HepG2 (cell line): ENCODE results near the gene OR2AT4. TPM values are rescaled to one million over a fixed set of nuclear protein-coding genes. Genes with fewer than 3 reads are reported as not detected.

Experiments used
- AGO2 ChIP-seq: fragments of 200-400 bp; formaldehyde crosslinking; optimal IDR thresholded peaks from 2 replicates; pipeline ENCODE3; 2017; ENCODE audit warnings: mild to moderate bottlenecking, low read depth, low read length, moderate library complexity
- BCL6 ChIP-seq: IDR thresholded peaks from 2 replicates; pipeline ENCODE4 v1.6.1; 2016; ENCODE audit warnings: missing genetic modification reagents, missing compliant biosample characterization
- BORCS8-MEF2B ChIP-seq: sonication (generic); formaldehyde crosslinking; IDR thresholded peaks from 2 replicates; pipeline ENCODE4 v1.8.0; 2022; ENCODE audit warnings: mild to moderate bottlenecking, missing genetic modification reagents
- CEBPB ChIP-seq: IDR thresholded peaks from 2 replicates; pipeline ENCODE4 v1.6.1; 2011; ENCODE audit warnings: low read depth, low read length, improper control_type of control experiment, borderline replicate concordance
- GABPA ChIP-seq, 2 experiments: IDR thresholded peaks; 2 replicates each; pipeline ENCODE4 v1.6.1; 2011 to 2016; ENCODE audit warnings: low read depth in 2 of 2, low read length in 1 of 2, missing biosample characterization in 1 of 2, missing genetic modification characterization in 1 of 2
- GFI1 ChIP-seq: sonication (generic); formaldehyde crosslinking; IDR thresholded peaks from 2 replicates; pipeline ENCODE4 v1.5.0; 2020; ENCODE audit warnings: missing genetic modification reagents, mild to moderate bottlenecking, borderline replicate concordance
- ISL2 ChIP-seq: sonication (generic); formaldehyde crosslinking; IDR thresholded peaks from 2 replicates; pipeline ENCODE4 v1.5.0; 2020; ENCODE audit warnings: missing genetic modification reagents
- MAZ ChIP-seq, 2 experiments: sonication (generic) in 1 of 2; formaldehyde crosslinking in 1 of 2; IDR thresholded peaks; 2 replicates each; pipeline versions ENCODE4 v1.5.0 to v1.6.1; 2012 to 2020; ENCODE audit warnings: low read depth in 2 of 2, mild to moderate bottlenecking in 2 of 2, borderline replicate concordance in 1 of 2, improper control_type of control experiment in 1 of 2, low read length in 1 of 2, missing genetic modification reagents in 1 of 2, moderate library complexity in 1 of 2
- NR2F1 ChIP-seq, 2 experiments: fragments of 450-650 bp in 1 of 2; formaldehyde crosslinking in 1 of 2; IDR thresholded peaks; 2 replicates each; pipeline versions ENCODE4 v1.5.0 to v1.6.1; 2016 to 2020; ENCODE audit warnings: mild to moderate bottlenecking in 1 of 2, missing compliant biosample characterization in 1 of 2, missing genetic modification reagents in 1 of 2, moderate library complexity in 1 of 2
- RBM39 ChIP-seq: fragments of 200-400 bp; formaldehyde crosslinking; IDR thresholded peaks from one replicate; pipeline ENCODE4 v1.6.1; 2018; ENCODE audit warnings: antibody characterized with exemption, mild to moderate bottlenecking, low read depth, low read length; ENCODE audit not compliant: poor library complexity, severe bottlenecking
- XRCC5 ChIP-seq: fragments of 200-400 bp; formaldehyde crosslinking; optimal IDR thresholded peaks from 2 replicates; pipeline ENCODE3; 2017; ENCODE audit warnings: mild to moderate bottlenecking, low read length
- ZBTB1 ChIP-seq: sonication (generic); formaldehyde crosslinking; IDR thresholded peaks from 2 replicates; pipeline ENCODE4 v1.4.0; 2020; ENCODE audit warnings: missing genetic modification reagents, borderline replicate concordance
- ZBTB21 ChIP-seq: sonication (generic); formaldehyde crosslinking; IDR thresholded peaks from 2 replicates; pipeline ENCODE4 v1.4.0; 2020; ENCODE audit warnings: missing genetic modification reagents
- ZNF263 ChIP-seq: sonication (generic); formaldehyde crosslinking; IDR thresholded peaks from 2 replicates; pipeline ENCODE4 v1.4.0; 2020; ENCODE audit warnings: missing genetic modification reagents
- ZNF326 ChIP-seq: sonication (generic); formaldehyde crosslinking; IDR thresholded peaks from 2 replicates; pipeline ENCODE4 v1.4.0; 2020; ENCODE audit warnings: missing genetic modification reagents, borderline replicate concordance
- ZNF333 ChIP-seq: sonication (generic); formaldehyde crosslinking; IDR thresholded peaks from 2 replicates; pipeline ENCODE4 v1.4.0; 2020; ENCODE audit warnings: mild to moderate bottlenecking, missing genetic modification reagents, borderline replicate concordance
- ZNF430 ChIP-seq: sonication (generic); formaldehyde crosslinking; IDR thresholded peaks from 2 replicates; pipeline ENCODE4 v1.9.0; 2021; ENCODE audit warnings: mild to moderate bottlenecking, missing genetic modification reagents
- ZNF446 ChIP-seq: sonication (generic); formaldehyde crosslinking; IDR thresholded peaks from 2 replicates; pipeline ENCODE4 v1.5.0; 2020; ENCODE audit warnings: mild to moderate bottlenecking, missing genetic modification reagents
- polyA plus RNA-seq, 8 experiments: library from polyadenylated mRNA; depleted of rRNA in 3 of 8; stranded (reverse) in 7 of 8; unstranded in 1 of 8; fragments of >200 nt; fragmentation: Illumina TruSeq in 4 of 8; extraction: Trizol in 4 of 8; gene quantifications; 2 replicates each; pipeline versions ENCODE4 v1.2.1 to v1.2.3, GENCODE V29; 2011 to 2016; ENCODE audit warnings: low read depth in 4 of 8, missing spikeins in 1 of 8, mixed read lengths in 1 of 8; ENCODE audit not compliant: insufficient read depth in 1 of 8
- total RNA-seq, 5 experiments: library from RNA; depleted of rRNA; stranded (reverse); fragments of >200 nt; fragmentation: Illumina TruSeq; extraction: Trizol; gene quantifications; 2 replicates each; pipeline ENCODE4 v1.2.3, GENCODE V29; 2016; ENCODE audit warnings: low read depth in 1 of 5
- TF ChIP-seq, protein P1 (sequence below): sonication (generic); formaldehyde crosslinking; IDR thresholded peaks from 2 replicates; pipeline ENCODE4 v1.4.0; 2020; ENCODE audit warnings: low read depth, missing genetic modification reagents
- TF ChIP-seq, protein P2 (sequence below): sonication (generic); formaldehyde crosslinking; IDR thresholded peaks from 2 replicates; pipeline ENCODE4 v1.5.1; 2020; ENCODE audit warnings: mild to moderate bottlenecking, missing genetic modification reagents, borderline replicate concordance
- TF ChIP-seq, protein P3 (sequence below): sonication (generic); formaldehyde crosslinking; IDR thresholded peaks from 2 replicates; pipeline ENCODE4 v1.8.1; 2023; ENCODE audit warnings: mild to moderate bottlenecking, moderate library complexity, missing genetic modification reagents

Gene OR2AT4
- total and polyA plus RNA-seq, 2 of the 13 experiments (the other 11 are each of a cell fraction or from before 2014, with no cell fraction given) = not detected

DNA sequence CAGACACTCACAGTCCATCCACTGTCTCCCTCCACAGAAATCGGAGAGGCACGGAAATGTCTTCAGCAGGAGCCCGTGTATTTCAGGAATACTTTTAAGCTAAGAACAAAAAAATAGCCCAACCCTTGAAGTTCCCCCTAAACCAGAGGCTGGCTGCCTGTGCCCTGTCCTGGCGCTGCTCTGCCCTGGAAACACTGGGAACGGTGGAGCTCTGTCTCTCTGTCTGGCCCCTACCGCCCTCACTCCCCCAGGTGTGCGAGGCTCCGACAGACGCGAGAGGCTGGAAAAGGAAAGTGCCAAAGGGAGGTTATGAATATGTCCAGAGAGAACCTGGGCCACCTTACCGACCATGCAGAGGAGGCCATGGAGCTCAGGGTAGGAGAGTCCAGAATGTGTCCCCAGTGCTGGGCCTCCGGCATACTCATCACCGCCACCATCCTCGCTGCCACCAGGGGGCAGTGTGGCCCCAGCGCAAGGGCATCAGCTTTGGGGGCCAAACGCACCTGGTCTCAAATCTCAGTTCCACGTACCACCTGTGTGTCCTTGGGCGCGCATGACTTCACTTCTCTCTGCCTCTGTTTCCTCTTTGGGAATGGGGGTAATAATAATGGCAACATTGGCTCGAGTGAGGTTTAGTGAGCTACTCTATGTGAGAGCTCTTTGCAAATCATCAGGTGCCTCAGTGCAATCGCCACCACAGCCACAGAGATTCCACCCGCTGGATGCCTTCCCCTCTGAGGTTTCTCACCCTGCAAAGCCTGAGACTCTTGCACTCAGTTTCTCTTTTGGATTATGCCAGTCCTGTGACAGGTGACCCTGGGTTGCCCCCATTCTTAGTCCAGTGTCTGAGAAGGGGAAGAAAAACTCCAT, 43.8 kb upstream of the OR2AT4 start (continued):
- TF ChIP-seq, protein P1, sequence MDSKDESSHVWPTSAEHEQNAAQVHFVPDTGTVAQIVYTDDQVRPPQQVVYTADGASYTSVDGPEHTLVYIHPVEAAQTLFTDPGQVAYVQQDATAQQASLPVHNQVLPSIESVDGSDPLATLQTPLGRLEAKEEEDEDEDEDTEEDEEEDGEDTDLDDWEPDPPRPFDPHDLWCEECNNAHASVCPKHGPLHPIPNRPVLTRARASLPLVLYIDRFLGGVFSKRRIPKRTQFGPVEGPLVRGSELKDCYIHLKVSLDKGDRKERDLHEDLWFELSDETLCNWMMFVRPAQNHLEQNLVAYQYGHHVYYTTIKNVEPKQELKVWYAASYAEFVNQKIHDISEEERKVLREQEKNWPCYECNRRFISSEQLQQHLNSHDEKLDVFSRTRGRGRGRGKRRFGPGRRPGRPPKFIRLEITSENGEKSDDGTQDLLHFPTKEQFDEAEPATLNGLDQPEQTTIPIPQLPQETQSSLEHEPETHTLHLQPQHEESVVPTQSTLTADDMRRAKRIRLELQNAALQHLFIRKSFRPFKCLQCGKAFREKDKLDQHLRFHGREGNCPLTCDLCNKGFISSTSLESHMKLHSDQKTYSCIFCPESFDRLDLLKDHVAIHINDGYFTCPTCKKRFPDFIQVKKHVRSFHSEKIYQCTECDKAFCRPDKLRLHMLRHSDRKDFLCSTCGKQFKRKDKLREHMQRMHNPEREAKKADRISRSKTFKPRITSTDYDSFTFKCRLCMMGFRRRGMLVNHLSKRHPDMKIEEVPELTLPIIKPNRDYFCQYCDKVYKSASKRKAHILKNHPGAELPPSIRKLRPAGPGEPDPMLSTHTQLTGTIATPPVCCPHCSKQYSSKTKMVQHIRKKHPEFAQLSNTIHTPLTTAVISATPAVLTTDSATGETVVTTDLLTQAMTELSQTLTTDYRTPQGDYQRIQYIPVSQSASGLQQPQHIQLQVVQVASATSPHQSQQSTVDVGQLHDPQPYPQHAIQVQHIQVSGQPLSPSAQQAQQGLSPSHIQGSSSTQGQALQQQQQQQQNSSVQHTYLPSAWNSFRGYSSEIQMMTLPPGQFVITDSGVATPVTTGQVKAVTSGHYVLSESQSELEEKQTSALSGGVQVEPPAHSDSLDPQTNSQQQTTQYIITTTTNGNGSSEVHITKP (CRISPR knock-in tag) = no peak
- no peak for TF ChIP-seq BORCS8-MEF2B
- TF ChIP-seq GFI1 (CRISPR knock-in tag) = peak; percentile 46; the same call in 1 of the 2 replicates
- no peak for TF ChIP-seq ZNF446 (CRISPR knock-in tag)
- peak; percentile 61; the same call in 1 of the 2 replicates for TF ChIP-seq MAZ (IDR thresholded peaks at IDR 0.05; ENCODE audit: borderline replicate concordance, low read depth, low read length)
- TF ChIP-seq MAZ (CRISPR knock-in tag; IDR thresholded peaks at IDR 0.05; ENCODE audit: low read depth) = 0 out of 2 replicates have a peak, but pooled peaks have one; percentile 66
- TF ChIP-seq ZBTB1 (CRISPR knock-in tag) = no peak
- no peak for TF ChIP-seq ZNF326
- TF ChIP-seq AGO2 = no peak
- no peak for TF ChIP-seq ZNF430 (CRISPR knock-in tag)
- TF ChIP-seq, protein P2, sequence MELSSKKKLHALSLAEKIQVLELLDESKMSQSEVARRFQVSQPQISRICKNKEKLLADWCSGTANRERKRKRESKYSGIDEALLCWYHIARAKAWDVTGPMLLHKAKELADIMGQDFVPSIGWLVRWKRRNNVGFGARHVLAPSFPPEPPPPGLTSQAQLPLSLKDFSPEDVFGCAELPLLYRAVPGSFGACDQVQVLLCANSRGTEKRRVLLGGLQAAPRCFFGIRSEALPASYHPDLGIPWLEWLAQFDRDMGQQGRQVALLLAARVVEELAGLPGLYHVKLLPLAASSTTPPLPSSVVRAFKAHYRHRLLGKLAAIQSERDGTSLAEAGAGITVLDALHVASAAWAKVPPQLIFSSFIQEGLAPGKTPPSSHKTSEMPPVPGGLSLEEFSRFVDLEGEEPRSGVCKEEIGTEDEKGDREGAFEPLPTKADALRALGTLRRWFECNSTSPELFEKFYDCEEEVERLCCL (CRISPR knock-in tag) = no peak
- TF ChIP-seq XRCC5 = peak; percentile 84
- TF ChIP-seq ZNF333 (CRISPR knock-in tag) = no peak
- TF ChIP-seq GABPA (IDR thresholded peaks at IDR 0.05; ENCODE audit: low read depth, low read length) = no peak
- no peak for TF ChIP-seq GABPA (CRISPR knock-in tag; IDR thresholded peaks at IDR 0.05; ENCODE audit: low read depth)
- TF ChIP-seq ZNF263 (CRISPR knock-in tag) = peak; percentile 28; the same call in 1 of the 2 replicates
- TF ChIP-seq, protein P3, sequence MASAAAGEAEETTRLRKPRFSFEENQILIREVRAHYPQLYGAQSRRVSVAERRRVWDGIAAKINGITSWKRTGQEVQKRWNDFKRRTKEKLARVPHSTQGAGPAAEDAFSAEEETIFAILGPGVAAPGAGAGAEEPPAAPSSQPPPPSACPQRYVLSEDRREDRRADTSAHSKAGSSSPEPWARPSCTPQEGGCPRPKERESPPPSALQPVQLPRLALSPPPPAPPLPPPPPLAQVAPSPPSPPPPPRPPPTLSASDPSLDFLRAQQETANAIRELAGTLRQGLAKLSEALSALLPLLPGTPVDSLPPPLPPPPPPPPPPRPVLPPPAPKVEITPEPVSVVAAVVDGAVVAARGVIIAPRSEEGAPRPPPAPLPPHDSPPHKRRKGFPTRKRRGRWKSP (CRISPR knock-in tag) = peak; percentile 77; the same call in 1 of the 2 replicates
- no peak for TF ChIP-seq NR2F1 (CRISPR knock-in tag; IDR thresholded peaks at IDR 0.05)
- TF ChIP-seq RBM39 = no peak
- no peak for TF ChIP-seq ISL2 (CRISPR knock-in tag)
- TF ChIP-seq BCL6 = 0 out of 2 replicates have a peak, but pooled peaks have one; percentile 8
- no peak for TF ChIP-seq CEBPB
- TF ChIP-seq ZBTB21 (CRISPR knock-in tag) = no peak
